ENCODE measurements around the gene PDE4B.
"Not testable (repeated sequence)": the region's sequence is repeated elsewhere in the genome, so short reads cannot be mapped to it uniquely, and the experiment has no call there.

DNA sequence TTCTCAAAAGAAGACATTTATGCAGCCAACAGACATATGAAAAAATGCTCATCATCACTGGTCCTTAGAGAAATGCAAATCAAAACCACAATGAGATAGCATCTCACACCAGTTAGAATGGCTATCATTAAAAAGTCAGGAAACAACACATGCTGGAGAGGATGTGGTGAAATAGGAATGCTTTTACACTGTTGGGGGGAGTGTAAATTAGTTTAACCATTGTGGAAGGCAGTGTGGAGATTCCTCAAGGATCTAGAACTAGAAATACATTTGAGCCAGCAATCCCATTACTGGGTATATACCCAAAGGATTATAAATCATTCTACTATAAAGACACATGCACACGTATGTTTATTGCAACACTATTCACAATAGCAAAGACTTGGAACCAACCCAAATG, 618.8 kb downstream of the PDE4B start:
- TF ChIP-seq, protein P1, sequence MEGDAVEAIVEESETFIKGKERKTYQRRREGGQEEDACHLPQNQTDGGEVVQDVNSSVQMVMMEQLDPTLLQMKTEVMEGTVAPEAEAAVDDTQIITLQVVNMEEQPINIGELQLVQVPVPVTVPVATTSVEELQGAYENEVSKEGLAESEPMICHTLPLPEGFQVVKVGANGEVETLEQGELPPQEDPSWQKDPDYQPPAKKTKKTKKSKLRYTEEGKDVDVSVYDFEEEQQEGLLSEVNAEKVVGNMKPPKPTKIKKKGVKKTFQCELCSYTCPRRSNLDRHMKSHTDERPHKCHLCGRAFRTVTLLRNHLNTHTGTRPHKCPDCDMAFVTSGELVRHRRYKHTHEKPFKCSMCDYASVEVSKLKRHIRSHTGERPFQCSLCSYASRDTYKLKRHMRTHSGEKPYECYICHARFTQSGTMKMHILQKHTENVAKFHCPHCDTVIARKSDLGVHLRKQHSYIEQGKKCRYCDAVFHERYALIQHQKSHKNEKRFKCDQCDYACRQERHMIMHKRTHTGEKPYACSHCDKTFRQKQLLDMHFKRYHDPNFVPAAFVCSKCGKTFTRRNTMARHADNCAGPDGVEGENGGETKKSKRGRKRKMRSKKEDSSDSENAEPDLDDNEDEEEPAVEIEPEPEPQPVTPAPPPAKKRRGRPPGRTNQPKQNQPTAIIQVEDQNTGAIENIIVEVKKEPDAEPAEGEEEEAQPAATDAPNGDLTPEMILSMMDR (conservative IDR thresholded peaks at IDR 0.05; ENCODE audit: low read length) = not testable (repeated sequence)
- not testable (repeated sequence) for TF ChIP-seq EZH2phosphoT487 (IDR thresholded peaks at IDR 0.05; ENCODE audit: borderline replicate concordance, low read depth, low read length)
